GM19035 (cell line): ENCODE measurements around the gene REXO1.
"Not testable (repeated sequence)": the region's sequence is repeated elsewhere in the genome, so short reads cannot be mapped to it uniquely, and the experiment has no call there.

Experiments used
- ATAC-seq: cut with Tn5 transposase; IDR thresholded peaks from one replicate; pipeline ENCODE4 v1.9.1; 2021; ENCODE audit not compliant: unreplicated experiment

The REXO1 gene

GRCh38 chr19:1799695-1800342 lies 48.5 kb downstream of the REXO1 start:
- ATAC-seq = no peak

- not testable (repeated sequence) for ATAC-seq
Observed at GRCh38 chr19:1797313-1797712, 51.0 kb downstream of the REXO1 start.

GRCh38 chr19:1796395-1797142 lies 51.7 kb downstream of the REXO1 start:
- no peak for ATAC-seq

- ATAC-seq = no peak
Observed at GRCh38 chr19:1794424-1795172, 53.7 kb downstream of the REXO1 start.

GRCh38 chr19:1791879-1792278 lies 56.4 kb downstream of the REXO1 start:
- ATAC-seq = no peak

- ATAC-seq = no peak
Observed at GRCh38 chr19:1790054-1790792, 58.1 kb downstream of the REXO1 start.

GRCh38 chr19:1789261-1790041 lies 58.8 kb downstream of the REXO1 start:
- ATAC-seq = no peak

- no peak for ATAC-seq
Observed at GRCh38 chr19:1787116-1787515, 61.2 kb downstream of the REXO1 start.

GRCh38 chr19:1786668-1787067 lies 61.6 kb downstream of the REXO1 start:
- ATAC-seq = no peak

GRCh38 chr19:1785310-1785709 lies 63.0 kb downstream of the REXO1 start:
- ATAC-seq = no peak

- ATAC-seq = no peak
Observed at GRCh38 chr19:1783874-1784273, 64.4 kb downstream of the REXO1 start.

- ATAC-seq = no peak
Observed at GRCh38 chr19:1783354-1783753, 64.9 kb downstream of the REXO1 start.

- ATAC-seq = no peak
Observed at GRCh38 chr19:1782521-1782920, 65.8 kb downstream of the REXO1 start.

GRCh38 chr19:1780272-1780958 lies 67.9 kb downstream of the REXO1 start:
- no peak for ATAC-seq

- no peak for ATAC-seq
Observed at GRCh38 chr19:1779574-1779973, 68.7 kb downstream of the REXO1 start.

- no peak for ATAC-seq
Observed at GRCh38 chr19:1777149-1777548, 71.1 kb downstream of the REXO1 start.

- no peak for ATAC-seq
Observed at GRCh38 chr19:1776606-1777147, 71.6 kb downstream of the REXO1 start.

- no peak for ATAC-seq
Observed at GRCh38 chr19:1775951-1776605, 72.2 kb downstream of the REXO1 start.
